H1 (cell line): Measurements from ENCODE around the gene GLYR1. TPM values are rescaled to one million over a fixed set of nuclear protein-coding genes. Genes with fewer than 3 reads are reported as not detected.

ENCODE experiments used
- SIN3A ChIP-seq, 2 experiments: IDR thresholded peaks in 1 of 2; conservative IDR thresholded peaks in 1 of 2; 2 replicates each; pipeline ENCODE4 v1.6.1; 2011 to 2012; ENCODE audit warnings: low read length in 2 of 2, improper control_type of control experiment in 1 of 2, low read depth in 1 of 2, mild to moderate bottlenecking in 1 of 2
- SP4 ChIP-seq: IDR thresholded peaks from 2 replicates; pipeline ENCODE4 v1.6.1; 2012; ENCODE audit warnings: low read length, inconsistent platforms
- TAF1 ChIP-seq: IDR thresholded peaks from 2 replicates; pipeline ENCODE4 v1.6.1; 2011; ENCODE audit warnings: mild to moderate bottlenecking, low read depth, low read length
- polyA plus RNA-seq, 7 experiments: library from polyadenylated mRNA; depleted of rRNA in 3 of 7; stranded (reverse) in 5 of 7; unstranded in 2 of 7; fragments of >200 nt in 5 of 7; fragments of 200-250 nt in 2 of 7; gene quantifications; 1 replicate in 5 of 7; 2 replicates in 1 of 7; 4 replicates in 1 of 7; pipeline versions ENCODE4 v1.2.1 to v1.2.3, GENCODE V29; 2011 to 2013; ENCODE audit warnings: missing spikeins in 2 of 7, mixed read lengths in 2 of 7
- total RNA-seq: library from RNA; stranded (reverse); fragmentation: NEBNext Ultra II Directional; extraction: Animal tissue kit (Norgen Biotek cat#: 25700); gene quantifications from 2 replicates; pipeline ENCODE4 v1.2.1, GENCODE V29; 2021

Gene GLYR1
- total and polyA plus RNA-seq, 2 of the 8 experiments (the other 6 are each of a cell fraction or from before 2014, with no cell fraction given): 50.2 to 115 TPM

DNA sequence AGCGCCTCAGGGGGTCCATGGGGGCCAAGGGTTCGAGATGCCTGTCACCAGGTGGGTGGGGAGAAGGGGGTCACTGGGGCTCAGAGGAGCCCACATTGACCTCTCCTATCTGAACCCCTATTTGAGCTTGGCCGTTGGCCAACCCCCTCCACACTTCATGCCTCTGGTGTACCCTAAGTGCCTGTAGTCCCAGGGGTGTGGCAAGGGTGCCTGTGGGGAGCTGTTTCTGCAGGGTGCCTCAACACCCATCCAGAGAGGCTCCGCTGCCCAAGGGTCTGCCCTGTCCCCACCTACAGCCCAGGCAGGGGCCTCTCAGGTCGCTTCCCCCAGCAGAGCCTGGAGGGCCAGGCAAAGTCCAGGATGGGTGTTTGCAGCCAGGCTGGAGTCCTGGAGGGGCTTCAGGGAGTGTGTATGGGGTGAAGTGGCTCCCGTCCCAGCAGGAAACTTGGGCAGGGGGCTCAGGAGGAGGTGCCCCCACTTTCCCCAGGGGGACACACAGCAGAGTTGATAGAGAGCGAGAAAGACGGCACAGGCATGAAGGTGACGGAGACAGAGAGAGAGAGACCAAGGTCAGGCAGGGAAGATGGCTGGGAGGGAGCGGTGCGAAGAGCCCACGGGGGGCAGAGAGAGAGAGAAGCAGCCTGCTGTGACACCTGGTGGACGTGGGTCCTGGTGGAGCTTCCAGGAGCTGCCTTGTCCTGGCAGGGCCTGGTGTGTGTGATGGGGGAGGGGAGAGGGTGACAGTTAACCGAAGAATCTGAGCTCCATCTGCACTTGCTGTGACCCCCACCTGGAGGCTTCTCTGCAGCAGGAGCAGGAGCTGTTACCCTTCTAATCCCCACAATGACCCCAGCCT lies 59.2 kb downstream of the GLYR1 start, which contains the start of gene SEPTIN12 (continued):
- TF ChIP-seq SIN3A (conservative IDR thresholded peaks at IDR 0.05 in 1 of 2, IDR thresholded peaks at IDR 0.05 in 1 of 2; ENCODE audit: low read depth in 1 of 2, low read length in 2 of 2) (no peak), TAF1 (0 out of 2 replicates have a peak, but pooled peaks have one; percentile 15), SP4 (no peak)
